ENCODE results near the gene CARD8. TPM values are rescaled to one million over a fixed set of nuclear protein-coding genes. Genes with fewer than 3 reads are reported as not detected.

CARD8 gene
- total RNA-seq, 1 experiment from 2014 or later = 25.6 TPM

GRCh38 chr19:48290771-48291488, 35.2 kb upstream of the CARD8 start:
- no peaks in the 10 kb centered on the region for H3K79me2 ChIP-seq (ENCODE audit: low read depth)
- H4K20me1 ChIP-seq (ENCODE audit: insufficient read depth) = no peaks in the 10 kb centered on the region; the same call in 1 of the 2 replicates
- DNase-seq = peak; percentile 65 to 82
- no TSS peak for BruUV-seq (replicated peaks)
- TF ChIP-seq CTCF (conservative IDR thresholded peaks at IDR 0.05) (peak; percentile 99), EZH2 (IDR thresholded peaks at IDR 0.05; ENCODE audit: low read depth) (no peak)
- intact Hi-C loops (cut with micrococcal nuclease; ENCODE audit: unreplicated experiment) = loop anchor here (1.0 to 5.0 kb wide), 3 partner anchors 20 to 41 kb away; no protein-coding TSS in a partner anchor
- H3K27ac ChIP-seq = no peak overlapping the region
- no peaks in the 10 kb centered on the region for H3K27me3 ChIP-seq (ENCODE audit: insufficient read depth, low read depth)
- peak overlapping the region; percentile 99 for H3K4me2 ChIP-seq
- ChIA-PET POLR2A (ENCODE audit: unreplicated experiment) (interaction anchor here (0.6 kb wide), 1 partner anchor 18 kb away, joined by 33 read pairs; no protein-coding TSS in a partner anchor), CTCF (interaction anchor here (0.6 to 1.6 kb wide), 3 partner anchors 18 to 72 kb away, joined by 3 to 6 read pairs (median 4); no protein-coding TSS in a partner anchor)
- H2AFZ ChIP-seq = peak overlapping the region; percentile 75
- peaks cover 13% of the 10 kb centered on the region for H3K4me1 ChIP-seq (replicated peaks; ENCODE audit: insufficient read depth)
- no peaks in the 10 kb centered on the region for H3K9me2 ChIP-seq (ENCODE audit: insufficient read depth)
- peaks cover 54% of the 10 kb centered on the region for H3F3A ChIP-seq (ENCODE audit: insufficient read depth, low read depth)
- peak overlapping the region; percentile 70 for H3K4me3 ChIP-seq
- peaks cover 11% of the 10 kb centered on the region for H3K36me3 ChIP-seq (ENCODE audit: low read depth)
- H3K9me3 ChIP-seq (ENCODE audit: insufficient read depth, low read depth) = 0 out of 2 replicates have a peak, but pooled peaks cover 5% of the 10 kb centered on the region

GRCh38 chr19:48290401-48290770, 34.7 kb upstream of the CARD8 start:
- ChIA-PET CTCF (interaction anchor here (0.5 to 1.6 kb wide), 3 partner anchors 18 to 73 kb away, joined by 3 to 6 read pairs (median 3); no protein-coding TSS in a partner anchor), POLR2A (ENCODE audit: unreplicated experiment) (interaction anchor here (0.6 kb wide), 2 partner anchors 18 to 20 kb away, joined by 5 to 33 read pairs; no protein-coding TSS in a partner anchor)
- Histone ChIP-seq H3K9me2 (ENCODE audit: insufficient read depth) (no peaks in the 10 kb centered on the region), H3K27ac (no peak overlapping the region), H3K4me3 (peak overlapping the region; percentile 70; the same call in 1 of the 2 replicates), H3K4me2 (peak overlapping the region; percentile 99), H3K4me1 (replicated peaks; ENCODE audit: insufficient read depth) (peaks cover 13% of the 10 kb centered on the region), H3K27me3 (ENCODE audit: insufficient read depth, low read depth) (no peaks in the 10 kb centered on the region), H3F3A (ENCODE audit: insufficient read depth, low read depth) (peaks cover 59% of the 10 kb centered on the region), H2AFZ (peak overlapping the region; percentile 67), H3K36me3 (ENCODE audit: low read depth) (peaks cover 16% of the 10 kb centered on the region), H4K20me1 (ENCODE audit: insufficient read depth) (no peaks in the 10 kb centered on the region; the same call in 1 of the 2 replicates), H3K79me2 (ENCODE audit: low read depth) (no peaks in the 10 kb centered on the region), H3K9me3 (ENCODE audit: insufficient read depth, low read depth) (0 out of 2 replicates have a peak, but pooled peaks cover 5% of the 10 kb centered on the region)
- DNase-seq = peak; percentile 53 to 55
- intact Hi-C loops (cut with micrococcal nuclease; ENCODE audit: unreplicated experiment) = loop anchor here (5.0 kb wide), 1 partner anchor 42 kb away; no protein-coding TSS in a partner anchor
- no TSS peak for BruUV-seq (replicated peaks)
- TF ChIP-seq EZH2 (IDR thresholded peaks at IDR 0.05; ENCODE audit: low read depth) (no peak), CTCF (conservative IDR thresholded peaks at IDR 0.05) (no peak)

- H4K20me1 ChIP-seq (ENCODE audit: insufficient read depth) = no peaks in the 10 kb centered on the region; the same call in 1 of the 2 replicates
- H3K27ac ChIP-seq = no peak overlapping the region
- peaks cover 30% of the 10 kb centered on the region for H3K36me3 ChIP-seq (ENCODE audit: low read depth)
- intact Hi-C loops (cut with micrococcal nuclease; ENCODE audit: unreplicated experiment) = no loop called here
- peaks cover 63% of the 10 kb centered on the region for H3F3A ChIP-seq (ENCODE audit: insufficient read depth, low read depth)
- peaks cover 13% of the 10 kb centered on the region for H3K4me1 ChIP-seq (replicated peaks; ENCODE audit: insufficient read depth)
- POLR2A ChIA-PET (ENCODE audit: unreplicated experiment) = no interaction called here
- no peaks in the 10 kb centered on the region for H3K9me2 ChIP-seq (ENCODE audit: insufficient read depth)
- DNase-seq = no peak
- peaks cover 5% of the 10 kb centered on the region; the same call in 1 of the 2 replicates for H3K9me3 ChIP-seq (ENCODE audit: insufficient read depth, low read depth)
- H3K4me3 ChIP-seq = no peak overlapping the region
- no peaks in the 10 kb centered on the region for H3K79me2 ChIP-seq (ENCODE audit: low read depth)
- BruUV-seq (replicated peaks) = no TSS peak
- H3K4me2 ChIP-seq = no peak overlapping the region
- no peak overlapping the region for H2AFZ ChIP-seq
- CTCF ChIA-PET = interaction anchor here (0.5 to 0.8 kb wide), 2 partner anchors 16 to 426 kb away, joined by 5 to 6 read pairs; no protein-coding TSS in a partner anchor
- TF ChIP-seq CTCF (conservative IDR thresholded peaks at IDR 0.05) (no peak), EZH2 (IDR thresholded peaks at IDR 0.05; ENCODE audit: low read depth) (no peak)
- no peaks in the 10 kb centered on the region for H3K27me3 ChIP-seq (ENCODE audit: insufficient read depth, low read depth)
These were observed 32.0 kb upstream of the CARD8 start for GRCh38 chr19:48287748-48288147.

All from PC-9 (cell line).